ENCODE measurements around the gene FILIP1.

Gene FILIP1

DNA sequence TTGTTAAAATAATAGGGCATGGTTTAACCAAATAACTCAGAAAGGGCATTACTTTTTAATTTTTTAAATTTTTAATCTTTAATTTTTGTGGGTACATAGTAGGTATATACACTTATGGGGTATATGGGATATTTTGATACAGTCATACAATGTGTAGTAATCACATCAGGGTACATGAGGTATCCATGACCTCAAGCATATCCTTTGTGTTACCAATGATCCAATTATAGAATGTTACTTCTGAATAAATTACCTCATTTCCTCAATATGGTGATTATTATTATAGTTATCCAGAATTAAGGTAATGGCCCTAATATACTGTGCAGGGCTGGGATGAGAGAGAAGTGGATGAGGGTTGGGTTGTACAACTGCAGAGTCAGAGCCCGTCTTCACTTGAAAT lies 163.9 kb downstream of the FILIP1 start:
- TF ChIP-seq FOXM1 (IDR thresholded peaks at IDR 0.05; ENCODE audit: borderline replicate concordance, low read depth) = no peak
- TF ChIP-seq CEBPB (IDR thresholded peaks at IDR 0.05) = no peak
- no peak for TF ChIP-seq EP300 (IDR thresholded peaks at IDR 0.05; ENCODE audit: borderline replicate concordance)
- TF ChIP-seq TEAD4 (IDR thresholded peaks at IDR 0.05) = no peak
- no peak for TF ChIP-seq TCF12 (IDR thresholded peaks at IDR 0.05; ENCODE audit: low read depth)
- TF ChIP-seq, protein P1, sequence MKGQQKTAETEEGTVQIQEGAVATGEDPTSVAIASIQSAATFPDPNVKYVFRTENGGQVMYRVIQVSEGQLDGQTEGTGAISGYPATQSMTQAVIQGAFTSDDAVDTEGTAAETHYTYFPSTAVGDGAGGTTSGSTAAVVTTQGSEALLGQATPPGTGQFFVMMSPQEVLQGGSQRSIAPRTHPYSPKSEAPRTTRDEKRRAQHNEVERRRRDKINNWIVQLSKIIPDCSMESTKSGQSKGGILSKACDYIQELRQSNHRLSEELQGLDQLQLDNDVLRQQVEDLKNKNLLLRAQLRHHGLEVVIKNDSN (IDR thresholded peaks at IDR 0.05) = no peak
- TF ChIP-seq ZBTB7A (IDR thresholded peaks at IDR 0.05; ENCODE audit: low read depth) = no peak
- no peak for TF ChIP-seq YY1 (IDR thresholded peaks at IDR 0.05; ENCODE audit: low read depth)
- TF ChIP-seq CREB1 (IDR thresholded peaks at IDR 0.05; ENCODE audit: low read depth) = no peak
- TF ChIP-seq TAF1 (IDR thresholded peaks at IDR 0.05; ENCODE audit: low read depth) = no peak
- no peak for TF ChIP-seq RAD21 (IDR thresholded peaks at IDR 0.05; ENCODE audit: low read depth)

DNA sequence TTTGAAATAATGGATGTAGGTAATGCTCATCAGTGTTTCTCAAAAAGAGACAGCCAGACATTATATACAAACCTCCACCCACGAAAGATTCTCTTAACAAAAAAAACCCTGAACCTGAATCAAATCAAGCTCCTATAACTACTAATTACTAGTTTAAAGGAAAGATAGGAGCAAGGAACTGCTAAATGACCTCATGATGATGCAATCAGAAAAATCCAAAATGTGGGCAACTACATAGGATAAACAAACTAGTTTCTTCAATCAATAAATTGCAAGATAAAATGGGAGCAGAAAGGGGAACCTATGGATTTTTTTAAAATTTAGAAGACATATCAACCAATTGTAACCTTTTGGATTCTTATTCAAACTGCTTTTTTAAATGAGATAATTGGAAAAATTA lies 165.8 kb downstream of the FILIP1 start:
- TF ChIP-seq TCF12 (IDR thresholded peaks at IDR 0.05; ENCODE audit: low read depth) (no peak), CEBPB (IDR thresholded peaks at IDR 0.05) (0 out of 2 replicates have a peak, but pooled peaks have one; percentile 4)
- TF ChIP-seq, protein P2, sequence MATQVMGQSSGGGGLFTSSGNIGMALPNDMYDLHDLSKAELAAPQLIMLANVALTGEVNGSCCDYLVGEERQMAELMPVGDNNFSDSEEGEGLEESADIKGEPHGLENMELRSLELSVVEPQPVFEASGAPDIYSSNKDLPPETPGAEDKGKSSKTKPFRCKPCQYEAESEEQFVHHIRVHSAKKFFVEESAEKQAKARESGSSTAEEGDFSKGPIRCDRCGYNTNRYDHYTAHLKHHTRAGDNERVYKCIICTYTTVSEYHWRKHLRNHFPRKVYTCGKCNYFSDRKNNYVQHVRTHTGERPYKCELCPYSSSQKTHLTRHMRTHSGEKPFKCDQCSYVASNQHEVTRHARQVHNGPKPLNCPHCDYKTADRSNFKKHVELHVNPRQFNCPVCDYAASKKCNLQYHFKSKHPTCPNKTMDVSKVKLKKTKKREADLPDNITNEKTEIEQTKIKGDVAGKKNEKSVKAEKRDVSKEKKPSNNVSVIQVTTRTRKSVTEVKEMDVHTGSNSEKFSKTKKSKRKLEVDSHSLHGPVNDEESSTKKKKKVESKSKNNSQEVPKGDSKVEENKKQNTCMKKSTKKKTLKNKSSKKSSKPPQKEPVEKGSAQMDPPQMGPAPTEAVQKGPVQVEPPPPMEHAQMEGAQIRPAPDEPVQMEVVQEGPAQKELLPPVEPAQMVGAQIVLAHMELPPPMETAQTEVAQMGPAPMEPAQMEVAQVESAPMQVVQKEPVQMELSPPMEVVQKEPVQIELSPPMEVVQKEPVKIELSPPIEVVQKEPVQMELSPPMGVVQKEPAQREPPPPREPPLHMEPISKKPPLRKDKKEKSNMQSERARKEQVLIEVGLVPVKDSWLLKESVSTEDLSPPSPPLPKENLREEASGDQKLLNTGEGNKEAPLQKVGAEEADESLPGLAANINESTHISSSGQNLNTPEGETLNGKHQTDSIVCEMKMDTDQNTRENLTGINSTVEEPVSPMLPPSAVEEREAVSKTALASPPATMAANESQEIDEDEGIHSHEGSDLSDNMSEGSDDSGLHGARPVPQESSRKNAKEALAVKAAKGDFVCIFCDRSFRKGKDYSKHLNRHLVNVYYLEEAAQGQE (IDR thresholded peaks at IDR 0.05; ENCODE audit: low read depth) = no peak

DNA sequence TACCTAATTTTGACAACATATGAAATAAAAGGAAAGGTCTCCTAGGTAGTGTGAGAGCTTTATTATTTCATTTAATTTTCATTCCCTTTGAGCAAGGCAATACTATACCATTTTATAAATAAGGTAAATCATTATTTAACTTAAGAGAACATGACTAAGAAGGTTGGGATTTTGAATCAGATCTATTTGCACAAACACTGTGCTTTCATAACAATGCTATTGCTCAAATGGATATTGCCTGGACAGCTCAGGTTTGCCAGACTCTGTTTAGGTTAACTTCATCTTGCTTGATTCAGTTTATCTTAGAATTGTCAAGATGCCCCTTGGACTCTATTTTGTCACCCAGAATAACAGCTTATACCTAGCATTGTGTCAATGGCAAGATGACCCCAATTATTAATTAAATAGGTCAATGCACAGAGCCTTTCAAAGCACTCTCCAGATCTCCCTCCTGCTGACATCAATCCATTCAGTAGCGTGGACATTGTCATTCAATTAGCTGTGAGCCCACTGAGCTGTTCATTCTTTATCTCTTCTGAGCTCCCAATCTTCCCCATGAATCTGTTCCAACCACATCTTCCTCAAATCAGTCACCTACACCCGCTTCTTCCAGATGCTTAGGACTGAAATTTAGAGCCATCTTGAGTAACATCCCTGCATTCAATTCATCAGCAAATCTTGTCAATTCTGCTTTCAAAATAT lies 166.9 kb downstream of the FILIP1 start:
- TF ChIP-seq FOXM1 (IDR thresholded peaks at IDR 0.05; ENCODE audit: borderline replicate concordance, low read depth) (no peak), CEBPB (IDR thresholded peaks at IDR 0.05) (no peak), TCF12 (IDR thresholded peaks at IDR 0.05; ENCODE audit: low read depth) (no peak), ZBTB7A (IDR thresholded peaks at IDR 0.05; ENCODE audit: low read depth) (no peak), TEAD4 (IDR thresholded peaks at IDR 0.05) (no peak), YY1 (IDR thresholded peaks at IDR 0.05; ENCODE audit: low read depth) (no peak), RAD21 (IDR thresholded peaks at IDR 0.05; ENCODE audit: low read depth) (no peak), EP300 (IDR thresholded peaks at IDR 0.05; ENCODE audit: borderline replicate concordance) (no peak), TAF1 (IDR thresholded peaks at IDR 0.05; ENCODE audit: low read depth) (no peak)
- TF ChIP-seq, protein P3, sequence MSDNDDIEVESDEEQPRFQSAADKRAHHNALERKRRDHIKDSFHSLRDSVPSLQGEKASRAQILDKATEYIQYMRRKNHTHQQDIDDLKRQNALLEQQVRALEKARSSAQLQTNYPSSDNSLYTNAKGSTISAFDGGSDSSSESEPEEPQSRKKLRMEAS (IDR thresholded peaks at IDR 0.05) = no peak
- TF ChIP-seq, protein P1 (IDR thresholded peaks at IDR 0.05) = no peak

DNA sequence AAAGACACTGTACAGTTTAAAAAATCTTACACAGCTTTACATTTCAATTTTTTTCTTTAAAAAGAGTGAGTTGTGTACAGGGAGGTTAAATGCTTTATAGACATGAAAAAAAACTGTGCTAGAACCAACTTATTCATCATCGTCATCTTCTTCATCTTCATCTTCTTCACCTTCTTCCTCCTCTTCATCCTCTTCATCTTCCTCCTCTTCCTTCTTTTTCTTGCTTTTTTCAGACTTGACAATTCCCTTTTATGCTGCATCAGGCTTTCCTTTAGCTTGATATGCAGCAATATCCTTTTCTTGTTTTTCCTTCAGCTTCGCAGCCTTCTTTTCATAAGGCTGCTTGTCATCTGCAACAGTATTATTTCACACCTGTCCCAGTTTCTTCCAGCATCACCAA lies 174.7 kb downstream of the FILIP1 start:
- TF ChIP-seq TAF1 (IDR thresholded peaks at IDR 0.05; ENCODE audit: low read depth) (no peak), EGR1 (IDR thresholded peaks at IDR 0.05) (no peak), TEAD4 (IDR thresholded peaks at IDR 0.05) (no peak), NFIC (IDR thresholded peaks at IDR 0.05) (no peak), ZBTB7A (IDR thresholded peaks at IDR 0.05; ENCODE audit: low read depth) (no peak), TCF12 (IDR thresholded peaks at IDR 0.05; ENCODE audit: low read depth) (no peak), FOXM1 (IDR thresholded peaks at IDR 0.05; ENCODE audit: borderline replicate concordance, low read depth) (no peak), CEBPB (IDR thresholded peaks at IDR 0.05) (no peak), CREB1 (IDR thresholded peaks at IDR 0.05; ENCODE audit: low read depth) (no peak), RAD21 (IDR thresholded peaks at IDR 0.05; ENCODE audit: low read depth) (no peak), YY1 (IDR thresholded peaks at IDR 0.05; ENCODE audit: low read depth) (no peak), EP300 (IDR thresholded peaks at IDR 0.05; ENCODE audit: borderline replicate concordance) (no peak)
- TF ChIP-seq, protein P2 (IDR thresholded peaks at IDR 0.05; ENCODE audit: low read depth) = no peak
- TF ChIP-seq, protein P1 (IDR thresholded peaks at IDR 0.05) = no peak
- TF ChIP-seq, protein P3 (IDR thresholded peaks at IDR 0.05) = no peak

DNA sequence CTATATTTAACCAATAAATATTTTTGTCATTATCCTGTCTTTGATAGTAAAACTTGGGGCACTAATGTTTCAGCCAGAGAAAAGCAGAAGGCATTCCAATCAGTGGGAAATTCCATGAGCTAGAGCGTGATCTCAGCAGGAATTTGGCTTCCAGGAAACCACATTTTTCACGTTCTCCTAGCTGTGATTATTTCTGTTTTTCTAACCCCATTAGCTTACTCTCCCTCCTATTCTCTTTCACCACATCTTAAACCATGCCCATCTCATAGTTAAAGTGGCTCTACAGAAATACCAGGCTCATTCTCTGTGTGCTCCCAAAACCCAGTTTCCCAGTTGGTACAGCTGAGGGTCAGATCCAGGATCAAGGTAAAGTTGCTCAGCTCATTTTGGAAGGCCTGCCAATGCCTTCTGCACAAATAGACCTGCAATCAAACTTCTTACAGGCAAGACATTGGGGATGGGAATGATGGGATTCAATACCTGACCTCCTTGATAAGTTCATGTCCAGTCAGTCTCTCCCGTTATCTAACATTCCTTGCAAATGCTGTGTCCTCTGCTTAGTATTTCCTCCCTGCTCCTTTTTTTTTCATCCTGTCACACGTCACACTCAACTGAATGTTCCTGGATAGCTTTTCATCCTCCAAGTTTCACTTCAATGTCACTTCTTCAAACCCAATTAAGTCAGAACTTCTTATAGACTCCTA lies 175.9 kb downstream of the FILIP1 start:
- TF ChIP-seq EGR1 (IDR thresholded peaks at IDR 0.05) (no peak), FOXM1 (IDR thresholded peaks at IDR 0.05; ENCODE audit: borderline replicate concordance, low read depth) (no peak), CEBPB (IDR thresholded peaks at IDR 0.05) (no peak), NFIC (IDR thresholded peaks at IDR 0.05) (no peak)
- TF ChIP-seq, protein P3 (IDR thresholded peaks at IDR 0.05) = no peak
